Erythroblast (primary cell): ENCODE measurements around the gene DUS4L.

ENCODE experiments used
- GATA1 ChIP-seq: IDR thresholded peaks from 2 replicates; pipeline ENCODE4 v1.6.1; 2011; ENCODE audit warnings: low read depth, mild to moderate bottlenecking, control low read depth, low read length, moderate library complexity
- POLR2A ChIP-seq: IDR thresholded peaks from 2 replicates; pipeline ENCODE4 v1.6.1; 2011; ENCODE audit warnings: mild to moderate bottlenecking, low read length

DNA sequence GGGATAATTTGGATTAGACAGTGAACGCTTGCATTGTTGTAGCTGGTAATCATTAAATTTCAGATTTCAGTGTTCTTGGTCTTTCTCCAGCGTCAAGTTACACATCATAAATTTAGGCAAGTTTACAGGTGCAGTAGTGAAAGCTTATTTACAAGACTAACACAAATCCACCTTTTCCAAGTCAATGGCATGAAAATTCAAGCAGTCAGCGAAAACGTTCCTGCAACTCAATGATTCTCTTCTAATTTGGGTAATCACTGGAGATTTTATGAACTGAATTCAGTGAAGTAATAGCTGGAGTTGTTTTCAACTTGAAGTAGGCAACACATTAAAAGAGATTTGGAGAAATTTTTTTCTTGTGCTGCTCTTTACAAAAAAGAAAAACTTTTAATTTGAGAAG, 34.2 kb downstream of the DUS4L start:
- TF ChIP-seq POLR2A (no peak), GATA1 (no peak)
